Neural cell (in vitro differentiated cells): ENCODE measurements around the gene UQCRFS1.

ENCODE experiments used
- EP300 ChIP-seq: fragments of 450-650 bp; conservative IDR thresholded peaks from 2 replicates; pipeline ENCODE4 v1.6.1; 2014; ENCODE audit warnings: antibody characterized with exemption, mild to moderate bottlenecking, moderate library complexity; ENCODE audit not compliant: poor library complexity, severe bottlenecking
- EZH2 ChIP-seq: fragments of 200-600, 300-800 bp; shearing (Covaris generic), sonication (generic); IDR thresholded peaks from 2 replicates; pipeline ENCODE4 v1.6.1; 2014; ENCODE audit warnings: antibody characterized with exemption, low read length, borderline replicate concordance, mild to moderate bottlenecking; ENCODE audit not compliant: insufficient read depth, poor library complexity, severe bottlenecking
- MXI1 ChIP-seq: fragments of 450-650 bp; conservative IDR thresholded peaks from 2 replicates; pipeline ENCODE4 v1.6.1; 2014; ENCODE audit warnings: antibody characterized with exemption, mild to moderate bottlenecking; ENCODE audit not compliant: poor library complexity, severe bottlenecking
- POLR2AphosphoS5 ChIP-seq: IDR thresholded peaks from 2 replicates; pipeline ENCODE4 v1.6.1; 2012
- SMC3 ChIP-seq: fragments of 450-650 bp; conservative IDR thresholded peaks from 2 replicates; pipeline ENCODE4 v1.6.1; 2014; ENCODE audit warnings: antibody characterized with exemption, mild to moderate bottlenecking, moderate library complexity; ENCODE audit not compliant: poor library complexity
- TAF1 ChIP-seq: IDR thresholded peaks from 2 replicates; pipeline ENCODE4 v1.6.1; 2012; ENCODE audit warnings: low read depth
- TF ChIP-seq, protein P1 (sequence below): fragments of 450-650 bp; IDR thresholded peaks from 2 replicates; pipeline ENCODE4 v1.5.1; 2014; ENCODE audit warnings: antibody characterized with exemption, mild to moderate bottlenecking, moderate library complexity; ENCODE audit not compliant: poor library complexity, severe bottlenecking
- TF ChIP-seq, protein P2 (sequence below): IDR thresholded peaks from 2 replicates; pipeline ENCODE4 v1.6.1; 2012; ENCODE audit warnings: borderline replicate concordance

DNA sequence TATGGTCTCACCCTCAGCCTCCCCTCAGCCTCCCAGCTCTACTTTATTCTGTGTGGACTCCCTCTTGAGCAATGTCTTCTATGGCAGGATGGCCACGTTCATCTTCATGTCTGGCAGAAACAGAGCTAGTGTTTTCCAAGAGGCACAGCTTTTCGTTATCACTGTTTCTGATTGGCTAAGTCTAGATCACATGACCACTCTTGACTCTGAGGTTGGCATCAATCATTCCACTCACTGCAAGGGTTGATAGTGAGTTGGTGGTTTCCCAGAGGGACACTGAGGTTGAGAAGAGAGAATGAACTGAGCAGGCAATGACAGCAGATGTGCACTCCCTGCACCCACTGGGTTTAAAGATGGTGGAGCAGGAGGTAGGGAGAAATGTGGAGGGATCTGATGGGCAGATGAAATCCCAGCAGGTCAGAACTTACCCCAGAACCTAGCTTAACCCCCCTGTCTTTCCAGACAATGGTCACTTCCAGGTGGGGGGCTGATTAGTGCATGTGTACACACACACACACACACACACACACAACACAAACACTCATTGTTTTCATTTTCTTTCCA is 26.3 kb upstream of the UQCRFS1 start:
- TF ChIP-seq, protein P1, sequence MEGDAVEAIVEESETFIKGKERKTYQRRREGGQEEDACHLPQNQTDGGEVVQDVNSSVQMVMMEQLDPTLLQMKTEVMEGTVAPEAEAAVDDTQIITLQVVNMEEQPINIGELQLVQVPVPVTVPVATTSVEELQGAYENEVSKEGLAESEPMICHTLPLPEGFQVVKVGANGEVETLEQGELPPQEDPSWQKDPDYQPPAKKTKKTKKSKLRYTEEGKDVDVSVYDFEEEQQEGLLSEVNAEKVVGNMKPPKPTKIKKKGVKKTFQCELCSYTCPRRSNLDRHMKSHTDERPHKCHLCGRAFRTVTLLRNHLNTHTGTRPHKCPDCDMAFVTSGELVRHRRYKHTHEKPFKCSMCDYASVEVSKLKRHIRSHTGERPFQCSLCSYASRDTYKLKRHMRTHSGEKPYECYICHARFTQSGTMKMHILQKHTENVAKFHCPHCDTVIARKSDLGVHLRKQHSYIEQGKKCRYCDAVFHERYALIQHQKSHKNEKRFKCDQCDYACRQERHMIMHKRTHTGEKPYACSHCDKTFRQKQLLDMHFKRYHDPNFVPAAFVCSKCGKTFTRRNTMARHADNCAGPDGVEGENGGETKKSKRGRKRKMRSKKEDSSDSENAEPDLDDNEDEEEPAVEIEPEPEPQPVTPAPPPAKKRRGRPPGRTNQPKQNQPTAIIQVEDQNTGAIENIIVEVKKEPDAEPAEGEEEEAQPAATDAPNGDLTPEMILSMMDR = no peak
- no peak for TF ChIP-seq POLR2AphosphoS5
- no peak for TF ChIP-seq EZH2
- no peak for TF ChIP-seq MXI1
- no peak for TF ChIP-seq EP300
- no peak for TF ChIP-seq TAF1
- TF ChIP-seq SMC3 = no peak
- TF ChIP-seq, protein P2, sequence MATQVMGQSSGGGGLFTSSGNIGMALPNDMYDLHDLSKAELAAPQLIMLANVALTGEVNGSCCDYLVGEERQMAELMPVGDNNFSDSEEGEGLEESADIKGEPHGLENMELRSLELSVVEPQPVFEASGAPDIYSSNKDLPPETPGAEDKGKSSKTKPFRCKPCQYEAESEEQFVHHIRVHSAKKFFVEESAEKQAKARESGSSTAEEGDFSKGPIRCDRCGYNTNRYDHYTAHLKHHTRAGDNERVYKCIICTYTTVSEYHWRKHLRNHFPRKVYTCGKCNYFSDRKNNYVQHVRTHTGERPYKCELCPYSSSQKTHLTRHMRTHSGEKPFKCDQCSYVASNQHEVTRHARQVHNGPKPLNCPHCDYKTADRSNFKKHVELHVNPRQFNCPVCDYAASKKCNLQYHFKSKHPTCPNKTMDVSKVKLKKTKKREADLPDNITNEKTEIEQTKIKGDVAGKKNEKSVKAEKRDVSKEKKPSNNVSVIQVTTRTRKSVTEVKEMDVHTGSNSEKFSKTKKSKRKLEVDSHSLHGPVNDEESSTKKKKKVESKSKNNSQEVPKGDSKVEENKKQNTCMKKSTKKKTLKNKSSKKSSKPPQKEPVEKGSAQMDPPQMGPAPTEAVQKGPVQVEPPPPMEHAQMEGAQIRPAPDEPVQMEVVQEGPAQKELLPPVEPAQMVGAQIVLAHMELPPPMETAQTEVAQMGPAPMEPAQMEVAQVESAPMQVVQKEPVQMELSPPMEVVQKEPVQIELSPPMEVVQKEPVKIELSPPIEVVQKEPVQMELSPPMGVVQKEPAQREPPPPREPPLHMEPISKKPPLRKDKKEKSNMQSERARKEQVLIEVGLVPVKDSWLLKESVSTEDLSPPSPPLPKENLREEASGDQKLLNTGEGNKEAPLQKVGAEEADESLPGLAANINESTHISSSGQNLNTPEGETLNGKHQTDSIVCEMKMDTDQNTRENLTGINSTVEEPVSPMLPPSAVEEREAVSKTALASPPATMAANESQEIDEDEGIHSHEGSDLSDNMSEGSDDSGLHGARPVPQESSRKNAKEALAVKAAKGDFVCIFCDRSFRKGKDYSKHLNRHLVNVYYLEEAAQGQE = no peak
